DND-41 (cell line): ENCODE data around the gene CCDC40.

ENCODE experiments used
- ATAC-seq: fragments of 200-7000 bp; cut with Tn5 transposase; 3 replicates; pipeline ENCODE4 v1.9.1; 2021; ENCODE audit warnings: low read depth; ENCODE audit not compliant: insufficient read depth
- DNase-seq: peaks from one replicate; pipeline ENCODE4 v3.0.0-alpha.2; 2020
- H2AFZ ChIP-seq: 2 replicates; pipeline ENCODE4 v1.6.0; 2012; ENCODE audit warnings: low read depth, low read length
- H3K27ac ChIP-seq: 2 replicates; pipeline ENCODE4 v1.5.1; 2012; ENCODE audit warnings: low read length, inconsistent platforms
- H3K27me3 ChIP-seq: fragments of 200-600 bp; sonication (generic); 2 replicates; pipeline ENCODE4 v1.6.0; 2012; ENCODE audit warnings: low read length, mild to moderate bottlenecking, inconsistent platforms; ENCODE audit not compliant: insufficient read depth, poor library complexity
- H3K36me3 ChIP-seq: 2 replicates; pipeline ENCODE4 v1.5.1; 2012; ENCODE audit warnings: low read length, inconsistent platforms; ENCODE audit not compliant: insufficient read depth
- H3K4me1 ChIP-seq: 2 replicates; pipeline ENCODE4 v1.5.1; 2012; ENCODE audit warnings: mild to moderate bottlenecking, low read length; ENCODE audit not compliant: insufficient read depth
- H3K4me2 ChIP-seq: 2 replicates; pipeline ENCODE4 v1.6.0; 2012; ENCODE audit warnings: mild to moderate bottlenecking, moderate library complexity, low read length, inconsistent platforms; ENCODE audit not compliant: insufficient read depth
- H3K4me3 ChIP-seq, 2 experiments: fragments of 200-600 bp in 1 of 2; shearing (Covaris generic) in 1 of 2; 2 replicates each; pipeline ENCODE4 v1.5.1; 2012 to 2016; ENCODE audit warnings: inconsistent platforms in 2 of 2, low read length in 2 of 2, mild to moderate bottlenecking in 2 of 2, low read depth in 1 of 2, moderate library complexity in 1 of 2
- H3K79me2 ChIP-seq: 2 replicates; pipeline ENCODE4 v1.6.0; 2012; ENCODE audit warnings: low read length, inconsistent platforms; ENCODE audit not compliant: insufficient read depth
- H3K9ac ChIP-seq: 2 replicates; pipeline ENCODE4 v1.6.0; 2012; ENCODE audit warnings: low read depth, mild to moderate bottlenecking, inconsistent platforms, low read length, moderate library complexity
- H3K9me3 ChIP-seq: 2 replicates; pipeline ENCODE4 v1.5.1; 2012; ENCODE audit warnings: low read length, moderate library complexity, mild to moderate bottlenecking, inconsistent platforms; ENCODE audit not compliant: insufficient read depth, severe bottlenecking
- H4K20me1 ChIP-seq: 2 replicates; pipeline ENCODE4 v1.6.0; 2012; ENCODE audit warnings: low read length; ENCODE audit not compliant: insufficient read depth
- EZH2 ChIP-seq: IDR thresholded peaks from 3 replicates; pipeline ENCODE4 v1.6.1; 2012; ENCODE audit warnings: borderline replicate concordance, low read depth, mild to moderate bottlenecking, moderate library complexity, low read length, inconsistent platforms; ENCODE audit not compliant: severe bottlenecking
- TF ChIP-seq, protein P1 (sequence below): IDR thresholded peaks from 2 replicates; pipeline ENCODE4 v1.5.1; 2012; ENCODE audit warnings: borderline replicate concordance, low read length, moderate library complexity, mild to moderate bottlenecking; ENCODE audit not compliant: poor library complexity, severe bottlenecking; ENCODE audit errors: extremely low read depth

CCDC40 gene

GRCh38 chr17:80002690-80003490 is 33.6 kb upstream of the CCDC40 start:
- no peaks in the 10 kb centered on the region for H4K20me1 ChIP-seq
- H3K79me2 ChIP-seq, result no peaks in the 10 kb centered on the region
- DNase-seq (no peak), ATAC-seq (no peak)
- H2AFZ ChIP-seq, result no peak overlapping the region
- H3K4me2 ChIP-seq, result no peak overlapping the region
- no peak overlapping the region for H3K4me3 ChIP-seq
- TF ChIP-seq EZH2, result no peak
- TF ChIP-seq, protein P1, sequence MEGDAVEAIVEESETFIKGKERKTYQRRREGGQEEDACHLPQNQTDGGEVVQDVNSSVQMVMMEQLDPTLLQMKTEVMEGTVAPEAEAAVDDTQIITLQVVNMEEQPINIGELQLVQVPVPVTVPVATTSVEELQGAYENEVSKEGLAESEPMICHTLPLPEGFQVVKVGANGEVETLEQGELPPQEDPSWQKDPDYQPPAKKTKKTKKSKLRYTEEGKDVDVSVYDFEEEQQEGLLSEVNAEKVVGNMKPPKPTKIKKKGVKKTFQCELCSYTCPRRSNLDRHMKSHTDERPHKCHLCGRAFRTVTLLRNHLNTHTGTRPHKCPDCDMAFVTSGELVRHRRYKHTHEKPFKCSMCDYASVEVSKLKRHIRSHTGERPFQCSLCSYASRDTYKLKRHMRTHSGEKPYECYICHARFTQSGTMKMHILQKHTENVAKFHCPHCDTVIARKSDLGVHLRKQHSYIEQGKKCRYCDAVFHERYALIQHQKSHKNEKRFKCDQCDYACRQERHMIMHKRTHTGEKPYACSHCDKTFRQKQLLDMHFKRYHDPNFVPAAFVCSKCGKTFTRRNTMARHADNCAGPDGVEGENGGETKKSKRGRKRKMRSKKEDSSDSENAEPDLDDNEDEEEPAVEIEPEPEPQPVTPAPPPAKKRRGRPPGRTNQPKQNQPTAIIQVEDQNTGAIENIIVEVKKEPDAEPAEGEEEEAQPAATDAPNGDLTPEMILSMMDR, result no peak
- peaks cover 20% of the 10 kb centered on the region for H3K4me1 ChIP-seq
- H3K9me3 ChIP-seq, result peaks cover 2% of the 10 kb centered on the region
- no peak overlapping the region for H3K9ac ChIP-seq
- no peaks in the 10 kb centered on the region for H3K27me3 ChIP-seq
- H3K36me3 ChIP-seq, result no peaks in the 10 kb centered on the region; the same call in 1 of the 2 replicates
- no peak overlapping the region for H3K27ac ChIP-seq

GRCh38 chr17:80003969-80004368 is 32.5 kb upstream of the CCDC40 start:
- Histone ChIP-seq H2AFZ (no peak overlapping the region), H3K9ac (no peak overlapping the region), H3K36me3 (no peaks in the 10 kb centered on the region; the same call in 1 of the 2 replicates), H3K9me3 (peaks cover 2% of the 10 kb centered on the region), H3K4me1 (peaks cover 9% of the 10 kb centered on the region), H3K27me3 (no peaks in the 10 kb centered on the region), H4K20me1 (no peaks in the 10 kb centered on the region), H3K27ac (no peak overlapping the region), H3K79me2 (no peaks in the 10 kb centered on the region), H3K4me2 (no peak overlapping the region), H3K4me3 (no peak overlapping the region)
- ATAC-seq (no peak), DNase-seq (no peak)
- no peak for TF ChIP-seq EZH2
- TF ChIP-seq, protein P1, result no peak

- TF ChIP-seq, protein P1, result peak; percentile 91
- no peak for TF ChIP-seq EZH2
- no peaks in the 10 kb centered on the region for H3K79me2 ChIP-seq
- H3K4me1 ChIP-seq, result peaks cover 6% of the 10 kb centered on the region
- DNase-seq, result peak; percentile 72
- H2AFZ ChIP-seq, result 0 out of 2 replicates have a peak overlapping the region, but pooled peaks have one; percentile 4
- no peaks in the 10 kb centered on the region for H3K9me3 ChIP-seq
- H3K4me2 ChIP-seq, result peak overlapping the region; percentile 46
- no peak overlapping the region for H3K27ac ChIP-seq
- H3K36me3 ChIP-seq, result peaks cover 6% of the 10 kb centered on the region; the same call in 1 of the 2 replicates
- ATAC-seq, result peak; percentile 71
- no peak overlapping the region for H3K9ac ChIP-seq
- no peak overlapping the region for H3K4me3 ChIP-seq
- H3K27me3 ChIP-seq, result no peaks in the 10 kb centered on the region
- H4K20me1 ChIP-seq, result no peaks in the 10 kb centered on the region
Observed at GRCh38 chr17:80005360-80006338, 30.8 kb upstream of the CCDC40 start.
